GM19468 (cell line): Measurements from ENCODE around the gene DNAAF5.

ENCODE experiments used
- ATAC-seq: cut with Tn5 transposase; IDR thresholded peaks from one replicate; pipeline ENCODE4 v1.9.1; 2021; ENCODE audit warnings: mild to moderate bottlenecking, moderate library complexity, moderate number of reproducible peaks; ENCODE audit not compliant: unreplicated experiment; ENCODE audit errors: extremely low read depth

DNAAF5 gene

GRCh38 chr7:703049-703448, 23.4 kb upstream of the DNAAF5 start:
- no peak for ATAC-seq

GRCh38 chr7:706721-707120, 19.8 kb upstream of the DNAAF5 start:
- no peak for ATAC-seq

- ATAC-seq, result no peak
Measured at GRCh38 chr7:707296-708000, 19.1 kb upstream of the DNAAF5 start.

- no peak for ATAC-seq
Measured at GRCh38 chr7:710161-710560, 16.3 kb upstream of the DNAAF5 start.

GRCh38 chr7:711093-711921, 15.2 kb upstream of the DNAAF5 start:
- ATAC-seq, result no peak

GRCh38 chr7:711922-712380, 14.5 kb upstream of the DNAAF5 start:
- no peak for ATAC-seq

- no peak for ATAC-seq
Measured at GRCh38 chr7:712381-713138, 13.9 kb upstream of the DNAAF5 start.

GRCh38 chr7:713139-713457, 13.4 kb upstream of the DNAAF5 start:
- no peak for ATAC-seq

- no peak for ATAC-seq
Measured at GRCh38 chr7:713488-714230, 12.8 kb upstream of the DNAAF5 start.

GRCh38 chr7:714251-714671, 12.2 kb upstream of the DNAAF5 start:
- no peak for ATAC-seq

GRCh38 chr7:716222-716621, 10.3 kb upstream of the DNAAF5 start:
- no peak for ATAC-seq

GRCh38 chr7:716636-717035, 9.9 kb upstream of the DNAAF5 start:
- ATAC-seq, result no peak

- no peak for ATAC-seq
Measured at GRCh38 chr7:721619-722248, 4.8 kb upstream of the DNAAF5 start.

GRCh38 chr7:723541-723940, 3.0 kb upstream of the DNAAF5 start:
- ATAC-seq, result no peak

GRCh38 chr7:724298-724697, 2.2 kb upstream of the DNAAF5 start:
- no peak for ATAC-seq

GRCh38 chr7:725223-726005, 1.1 kb upstream of the DNAAF5 start:
- no peak for ATAC-seq

GRCh38 chr7:726854-727103, 280 bp downstream of the DNAAF5 start:
- no peak for ATAC-seq

- ATAC-seq, result no peak
Measured at GRCh38 chr7:727104-727805, 756 bp downstream of the DNAAF5 start, which contains the start of gene PRKAR1B. Gene PRKAR1B (minus strand): TSS chr7:727281. CDS start chr7:711505, 15,776 bp downstream.
